ENCODE measurements around the gene ATP2B2.

ATP2B2 gene

DNA sequence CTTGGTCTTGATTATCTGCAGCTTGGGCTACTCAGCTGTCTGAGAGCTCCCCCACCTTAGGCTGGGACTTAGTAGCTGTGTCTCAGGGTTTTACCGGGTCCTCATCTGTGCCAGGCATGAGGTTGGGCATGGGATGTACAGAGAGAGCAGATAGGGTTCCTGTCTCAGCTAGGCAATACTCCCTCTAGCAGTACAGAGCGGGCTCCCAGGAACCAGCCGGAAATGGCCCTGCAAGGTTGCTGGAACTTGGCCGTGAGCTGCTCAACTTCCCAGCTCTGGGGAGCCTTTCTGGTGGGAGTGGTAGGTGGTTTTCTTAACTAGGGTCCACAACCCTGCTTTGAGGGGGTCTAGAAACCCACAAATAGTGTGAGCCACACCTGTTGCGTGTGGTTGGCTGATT, 58.3 kb downstream of the ATP2B2 start:
- DNase-seq = no peak

DNA sequence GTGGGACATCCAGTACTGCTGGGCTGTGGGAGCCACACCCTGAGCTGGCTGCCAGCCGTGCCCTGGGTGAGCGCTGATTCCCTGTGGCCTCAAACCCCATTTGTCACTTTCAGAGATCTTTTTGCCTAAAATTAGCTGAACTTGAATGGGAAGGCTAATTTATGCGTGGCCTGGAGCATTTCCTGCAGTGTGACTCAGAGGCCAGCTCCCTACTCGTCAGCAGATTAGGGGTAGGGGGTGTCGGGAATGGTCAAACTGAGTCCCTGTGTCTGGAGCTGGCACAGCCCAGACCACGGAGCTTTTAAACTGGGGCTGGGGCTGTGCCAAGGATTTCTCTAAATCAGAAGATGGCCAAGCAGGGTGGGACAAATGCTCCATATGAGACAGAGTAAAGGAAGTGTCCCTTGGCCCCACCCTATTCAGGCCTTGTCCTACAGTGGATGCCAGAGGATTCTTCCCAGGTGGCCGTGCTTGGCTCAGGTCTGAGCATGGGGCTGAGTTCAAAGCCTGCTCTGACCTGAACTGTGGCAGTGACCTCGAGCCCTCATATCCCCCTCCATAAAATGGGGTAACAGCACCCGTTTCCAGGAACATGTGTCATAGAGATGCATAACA, 59.7 kb downstream of the ATP2B2 start:
- DNase-seq = no peak

DNA sequence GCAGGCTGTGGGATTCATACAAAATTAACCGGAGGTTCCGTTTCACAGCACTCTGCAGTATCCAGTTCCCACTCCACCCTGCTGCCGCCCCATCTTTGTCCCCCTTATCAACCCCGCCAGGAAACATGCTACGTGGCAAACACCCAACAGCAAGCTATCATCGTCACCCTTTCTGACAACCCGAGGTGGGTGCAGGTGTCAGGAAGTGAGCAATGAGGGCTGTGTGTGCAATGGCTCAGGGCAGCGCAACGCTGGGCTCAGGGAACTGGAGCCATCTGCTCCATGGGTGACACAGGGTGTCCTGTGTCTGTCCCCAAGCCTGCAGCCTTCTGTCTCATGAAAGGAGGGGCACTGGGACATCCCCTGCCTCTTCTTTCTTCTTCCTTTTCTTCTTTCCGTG, 60.9 kb downstream of the ATP2B2 start:
- no peak for DNase-seq

DNA sequence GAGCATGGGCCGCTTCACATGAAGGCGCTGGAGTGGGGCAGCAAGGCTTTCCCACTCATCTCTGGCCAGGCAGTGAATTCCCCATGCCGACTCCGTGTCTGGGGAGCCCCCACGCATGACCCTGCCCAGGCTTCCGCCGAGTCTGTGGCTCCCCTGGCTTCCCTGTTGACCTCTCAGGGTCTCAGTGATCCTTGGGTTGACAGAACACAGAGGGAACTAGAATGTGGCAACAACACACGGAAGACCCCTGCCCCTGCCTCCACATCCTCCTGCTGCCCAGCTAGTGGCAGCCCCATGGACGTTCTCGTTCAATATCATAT, 61.3 kb downstream of the ATP2B2 start:
- no peak for DNase-seq

DNA sequence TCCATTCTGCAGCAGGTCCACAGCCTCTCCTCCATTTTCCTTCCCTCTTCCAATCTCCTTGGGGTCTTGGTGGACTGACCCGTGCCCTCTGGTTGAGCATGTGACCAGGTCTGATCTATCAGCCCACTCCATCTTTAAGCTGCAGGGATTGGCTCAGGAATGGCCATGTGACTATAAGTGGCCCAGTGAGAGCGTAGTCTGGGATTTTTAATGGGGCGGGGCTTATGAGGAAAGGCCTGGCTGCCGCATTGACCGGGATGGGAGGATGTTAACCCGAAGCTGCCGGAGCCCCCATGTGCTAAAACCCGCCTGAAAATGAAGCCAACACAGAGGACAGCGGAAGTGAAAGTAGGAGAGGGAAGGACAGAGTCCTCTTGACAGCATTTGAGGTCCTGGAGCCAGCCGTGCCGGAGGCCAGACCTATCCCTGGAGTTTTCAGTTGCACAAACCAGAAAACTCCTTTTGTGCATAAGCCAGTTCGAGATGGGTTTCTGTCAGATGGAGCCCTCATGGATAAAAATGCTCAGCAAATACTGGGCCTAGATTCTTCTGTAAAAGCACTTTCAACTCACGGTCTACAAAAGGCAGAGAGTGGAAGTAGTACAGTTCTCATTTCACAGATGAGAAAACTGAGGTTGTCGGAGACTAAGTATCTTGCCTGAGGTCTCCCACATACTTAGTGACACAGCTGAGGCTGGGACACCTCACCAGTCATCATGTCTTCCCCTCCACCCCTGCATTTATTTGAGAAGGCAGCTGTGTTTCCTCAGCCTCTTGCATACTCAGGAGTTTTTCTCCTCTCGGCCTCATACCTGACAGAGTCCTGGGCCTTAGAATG, 61.9 kb downstream of the ATP2B2 start:
- no peak for DNase-seq

DNA sequence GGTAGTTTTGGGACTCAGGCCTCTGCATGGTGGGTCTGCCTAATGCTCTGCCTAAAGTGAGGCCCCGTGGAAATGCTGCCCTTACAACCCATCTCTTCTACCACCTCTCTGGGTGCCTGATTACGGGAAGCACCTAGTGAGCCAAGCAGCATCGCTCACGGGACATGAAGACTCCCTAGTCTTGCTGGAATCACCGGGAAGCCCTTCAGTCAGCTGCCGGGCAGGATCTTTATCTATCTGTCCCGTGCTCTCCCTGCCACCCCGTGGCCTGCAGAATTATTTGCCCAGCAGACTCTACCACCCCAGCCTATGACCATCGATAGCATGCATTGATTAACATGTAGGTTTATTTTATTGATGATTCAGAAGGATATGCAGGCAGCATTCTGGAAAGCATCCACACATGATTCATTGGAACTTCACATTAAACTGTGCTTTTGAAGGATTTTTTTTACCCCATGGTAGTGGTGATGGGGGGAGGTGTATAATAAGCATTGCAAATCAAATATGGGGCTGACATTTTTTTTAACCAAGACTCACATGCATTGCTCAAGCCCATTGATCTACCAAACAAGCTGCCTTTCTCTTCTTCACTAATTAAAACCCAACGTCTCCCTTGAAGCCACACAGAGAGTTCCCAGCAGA, 63.1 kb downstream of the ATP2B2 start:
- no peak for DNase-seq

DNA sequence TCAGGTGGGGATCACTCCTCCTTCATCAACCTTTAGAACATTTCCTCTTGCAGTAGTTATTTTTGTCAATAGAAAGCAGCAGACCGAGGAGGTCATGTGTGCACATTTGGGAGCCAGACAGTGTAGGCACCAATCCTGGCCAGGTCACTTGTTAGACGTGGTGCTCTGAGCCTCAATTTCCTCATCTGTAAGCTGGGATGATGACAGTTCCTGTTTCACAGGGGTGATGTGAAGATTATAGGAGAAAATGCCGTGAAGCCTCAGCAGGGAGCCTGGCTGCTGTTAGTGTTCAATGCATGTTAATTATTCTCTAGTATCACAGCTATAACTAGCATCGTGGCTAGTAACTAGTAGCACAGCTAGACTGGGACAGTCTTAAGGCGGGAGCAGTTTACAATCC, 64.7 kb downstream of the ATP2B2 start:
- no peak for DNase-seq

DNA sequence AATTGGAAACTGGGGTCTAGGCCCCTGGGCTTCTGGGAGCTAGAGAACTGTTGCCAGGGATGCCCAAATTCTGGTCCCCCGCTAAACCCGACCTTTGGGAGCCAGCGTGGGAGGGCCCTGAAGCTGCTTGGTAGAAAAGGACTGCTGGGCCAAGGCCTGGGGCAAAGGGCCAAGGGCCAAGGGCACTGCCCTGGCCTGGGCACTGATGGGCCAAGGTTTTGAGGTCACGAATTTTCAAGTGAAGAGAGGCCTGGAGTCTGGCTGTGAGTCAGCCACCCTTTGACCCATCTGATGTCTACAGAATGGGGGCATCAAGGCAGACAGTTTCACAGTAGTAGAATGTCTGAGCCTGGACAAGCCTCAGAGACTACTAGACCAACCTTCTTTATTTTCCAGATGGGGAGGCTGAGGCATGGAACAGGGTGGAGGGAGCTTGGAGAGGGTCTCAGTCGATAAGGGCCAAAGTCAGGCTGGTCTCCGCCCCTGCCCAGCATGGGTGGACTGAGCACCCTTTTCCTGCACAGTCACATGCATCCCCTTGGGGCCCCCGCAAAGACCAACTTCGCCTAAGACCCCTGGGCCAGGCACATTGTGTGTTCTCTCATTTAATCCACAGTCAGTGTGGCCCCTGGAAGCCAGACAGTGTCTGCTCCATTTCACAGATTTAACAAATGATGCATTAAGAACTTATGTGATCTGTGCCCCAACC, 66.3 kb downstream of the ATP2B2 start:
- no peak for DNase-seq

DNA sequence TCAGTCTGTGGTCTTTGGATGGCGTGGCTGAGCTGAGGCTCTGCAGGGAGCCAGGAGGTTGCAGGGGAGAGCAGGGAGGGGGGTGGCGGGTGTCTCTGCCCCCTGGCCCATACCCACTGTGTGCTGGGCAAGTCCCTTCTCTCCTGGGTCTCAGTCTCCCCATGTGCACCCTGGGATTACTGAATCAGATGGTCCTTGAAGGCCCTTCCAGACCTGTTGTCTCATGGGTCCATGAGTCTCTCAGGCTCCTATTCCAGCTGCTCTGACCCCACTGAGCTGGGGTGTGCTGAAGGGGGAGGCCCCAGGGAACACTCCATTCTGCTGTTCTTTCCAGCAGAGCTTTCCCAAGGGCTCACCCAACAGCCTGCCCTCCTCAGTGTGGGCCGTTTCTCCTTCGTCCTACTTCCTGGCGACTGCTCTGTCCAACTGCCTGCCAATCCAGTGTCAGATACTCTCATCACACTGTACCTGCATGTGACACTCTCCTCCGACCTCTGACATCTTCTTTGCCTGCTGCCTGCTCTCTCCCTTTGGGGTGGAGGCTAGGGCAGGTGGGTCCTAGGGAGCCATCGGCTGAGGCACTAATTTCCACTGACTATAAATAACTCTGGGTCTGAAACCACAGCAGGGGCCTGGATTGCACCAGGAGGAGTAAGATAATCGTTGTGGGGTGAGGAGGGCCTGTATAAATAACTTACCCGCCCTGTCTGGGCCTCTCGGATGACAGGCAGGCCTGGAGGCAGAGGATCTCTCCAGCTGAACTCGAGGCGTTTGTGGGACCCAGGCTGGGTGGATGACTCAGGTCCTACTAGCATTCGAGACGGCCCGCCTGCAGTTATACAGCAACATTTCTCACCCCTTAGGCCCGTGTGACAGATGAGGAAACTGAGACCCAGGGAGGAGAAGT, 67.1 kb downstream of the ATP2B2 start:
- no peak for DNase-seq

DNA sequence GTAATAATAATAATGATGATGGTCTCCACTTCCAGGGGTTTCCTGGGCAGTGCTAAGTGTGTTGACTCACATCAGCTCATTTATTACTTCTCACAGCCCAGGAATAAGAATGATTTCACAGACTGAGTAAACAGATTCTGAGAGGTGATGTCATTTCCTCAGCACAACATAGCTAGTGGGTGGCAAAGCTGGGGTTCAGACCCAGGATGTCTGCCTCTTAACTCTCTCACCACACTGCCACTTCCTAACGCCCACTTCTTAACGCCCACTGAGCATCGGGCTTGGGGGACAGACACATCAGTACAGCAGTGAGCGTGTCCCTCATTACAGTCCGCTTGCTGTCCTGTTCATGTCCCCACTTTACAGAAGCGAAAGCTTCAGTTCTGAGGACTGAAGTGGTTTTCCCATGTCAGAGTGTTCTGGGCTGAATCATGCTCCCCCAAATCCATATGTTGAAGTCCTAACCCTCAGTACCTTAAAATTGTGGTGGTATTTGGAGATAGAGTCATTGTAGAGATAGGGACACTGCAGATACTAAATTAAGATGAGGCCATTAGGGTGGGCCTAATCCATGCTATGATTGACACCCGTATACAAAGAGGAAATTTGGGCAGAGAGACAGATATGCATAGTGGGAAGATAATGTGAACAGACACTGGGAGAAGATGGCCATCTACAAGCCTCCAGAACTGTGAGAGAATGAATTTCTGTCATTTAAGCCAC, 68.0 kb downstream of the ATP2B2 start:
- no peak for DNase-seq

DNA sequence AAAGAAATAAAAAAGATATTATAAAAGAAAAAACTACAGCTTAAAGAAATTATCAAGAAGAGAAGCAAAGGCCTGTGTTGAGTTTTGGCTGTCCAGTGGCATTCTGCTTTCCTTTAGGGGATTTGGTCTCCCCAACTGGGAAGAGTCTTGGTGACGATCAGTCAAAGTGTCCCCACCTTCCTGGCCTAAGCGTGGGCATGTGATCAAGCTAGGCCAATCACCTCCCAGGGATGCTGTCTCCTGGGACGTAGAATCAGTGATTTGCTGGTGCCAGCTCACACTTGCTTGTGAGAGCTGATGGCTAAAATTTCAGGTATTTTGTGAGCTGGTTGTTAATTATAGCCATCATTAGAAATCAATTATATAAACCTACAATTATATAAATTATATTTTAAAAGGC, 69.5 kb downstream of the ATP2B2 start:
- no peak for DNase-seq

DNA sequence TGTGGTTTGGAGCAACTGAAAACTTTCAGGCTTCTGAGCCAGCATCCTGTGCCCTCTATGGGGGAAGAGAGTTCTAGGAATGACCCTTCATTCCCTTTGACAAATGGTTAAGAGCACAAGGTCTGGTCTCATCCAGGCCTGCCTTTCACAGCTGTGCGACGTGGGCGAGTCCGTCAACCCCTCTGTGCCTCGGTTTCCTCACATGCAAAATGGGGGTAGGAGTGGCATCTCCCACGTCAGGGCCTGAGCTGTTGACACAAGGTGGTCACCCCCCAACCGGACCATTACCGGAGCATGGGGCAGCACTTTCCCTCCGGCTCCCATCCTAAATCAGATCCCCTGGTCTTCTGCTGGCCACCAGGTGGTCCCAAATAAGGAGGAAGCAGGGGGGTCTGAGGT, 70.4 kb downstream of the ATP2B2 start:
- DNase-seq = no peak

DNA sequence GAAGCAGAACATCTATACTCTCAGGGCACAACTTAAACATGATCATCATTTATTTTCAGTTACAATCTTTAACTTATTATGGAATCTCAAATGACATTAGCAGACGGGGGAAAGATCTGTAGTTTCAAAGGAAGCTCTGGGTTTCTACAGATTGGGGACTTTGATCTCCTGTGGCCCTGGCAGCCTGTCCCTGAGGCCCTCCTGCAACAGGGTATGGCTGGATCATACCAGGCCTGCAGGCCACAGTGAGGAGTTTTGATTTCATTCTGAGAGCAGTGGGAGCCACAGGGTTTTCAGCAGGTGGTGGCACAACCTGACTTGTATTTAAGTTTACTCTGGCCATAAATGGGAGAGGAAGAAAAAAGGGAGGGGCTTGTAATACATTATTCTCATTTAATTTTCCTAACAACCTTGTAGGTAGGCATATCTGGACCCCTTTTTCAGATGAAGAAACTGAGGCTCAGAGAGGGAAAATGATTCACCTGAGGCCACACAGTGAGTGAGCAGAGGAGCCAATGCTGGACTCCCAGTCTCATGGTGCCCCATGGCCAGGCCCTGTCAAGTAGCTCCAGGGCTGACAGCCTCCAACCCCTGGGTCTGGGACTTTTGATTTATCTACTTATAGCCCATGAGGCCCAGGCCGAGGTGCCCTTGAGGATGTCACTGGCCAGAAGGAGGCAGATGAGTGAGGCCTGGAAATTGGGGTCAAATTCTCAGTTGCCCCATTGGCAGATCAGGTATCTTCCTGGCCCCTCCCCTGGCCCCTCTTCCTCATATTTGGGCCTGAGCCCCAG, 71.0 kb downstream of the ATP2B2 start:
- DNase-seq = no peak

DNA sequence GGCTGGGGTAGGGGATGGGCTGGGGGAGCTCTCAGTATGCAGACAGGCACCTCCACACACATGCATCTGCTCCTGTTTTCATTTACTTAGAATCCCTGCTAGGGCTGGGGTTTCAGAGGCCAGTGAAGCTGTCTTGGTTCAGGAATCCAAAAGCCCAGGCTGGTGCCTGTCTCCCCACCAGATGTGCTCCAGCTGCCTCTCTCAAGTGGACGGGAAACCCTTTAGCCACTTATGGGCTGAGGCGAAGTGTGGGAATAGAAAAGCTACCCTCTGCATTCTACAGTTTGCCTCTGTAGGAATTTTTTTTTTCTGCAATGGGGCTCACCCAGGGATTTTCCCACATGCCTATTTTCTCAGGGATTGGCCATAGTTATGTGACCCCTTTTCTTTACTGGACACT, 72.5 kb downstream of the ATP2B2 start:
- no peak for DNase-seq

DNA sequence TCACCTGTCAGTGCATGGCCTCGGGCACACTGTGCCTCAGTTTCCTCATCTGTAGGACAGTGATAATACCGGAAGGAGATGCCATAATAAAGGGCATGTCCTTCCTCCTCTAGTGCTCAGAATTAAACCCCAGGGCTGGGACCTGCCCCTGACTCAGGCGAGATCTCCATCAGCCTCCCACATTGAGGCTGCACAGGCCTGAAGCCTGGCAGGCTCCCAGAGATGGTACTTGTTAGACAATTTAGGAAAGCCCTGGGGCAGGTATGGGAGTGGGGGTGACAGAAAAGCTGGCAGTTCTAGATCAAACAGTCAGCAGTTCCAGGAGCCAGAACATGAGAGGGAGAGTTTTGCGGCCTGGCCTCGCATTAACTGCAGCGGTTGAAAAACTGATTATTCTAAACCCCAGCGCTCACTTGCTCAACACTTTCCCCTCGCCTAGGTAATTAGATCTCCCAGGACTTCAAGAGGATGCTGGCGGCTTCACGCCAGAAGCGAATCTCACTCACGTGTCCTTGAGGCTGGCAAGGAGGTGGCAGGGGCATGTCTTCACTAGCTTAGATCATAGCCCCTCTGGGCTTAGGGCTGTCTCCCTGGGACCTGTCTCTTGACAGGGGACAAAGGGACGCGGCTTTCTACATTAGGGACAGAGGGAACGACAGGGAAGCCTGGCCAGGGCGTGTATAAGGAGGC, 73.1 kb downstream of the ATP2B2 start:
- DNase-seq = peak; percentile 74

DNA sequence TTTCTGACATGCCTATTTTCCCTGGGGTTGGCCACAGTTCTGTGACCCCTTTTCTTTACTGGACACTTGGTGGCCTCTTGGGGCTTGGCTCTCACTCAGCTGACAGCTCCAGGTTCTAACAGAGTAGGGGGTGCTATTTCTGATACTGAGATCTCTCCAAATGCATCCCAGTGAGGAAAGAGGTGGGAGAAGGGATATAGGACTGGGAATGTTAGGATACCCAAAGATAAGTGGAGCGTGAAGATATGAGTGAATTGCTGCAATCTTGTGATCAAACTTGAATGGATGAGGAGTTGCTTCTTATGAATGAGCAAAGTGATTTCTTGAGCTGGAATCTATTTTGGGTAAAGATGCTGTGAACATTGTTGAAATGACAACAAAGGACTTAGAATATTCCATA, 74.6 kb downstream of the ATP2B2 start:
- no peak for DNase-seq

DNA sequence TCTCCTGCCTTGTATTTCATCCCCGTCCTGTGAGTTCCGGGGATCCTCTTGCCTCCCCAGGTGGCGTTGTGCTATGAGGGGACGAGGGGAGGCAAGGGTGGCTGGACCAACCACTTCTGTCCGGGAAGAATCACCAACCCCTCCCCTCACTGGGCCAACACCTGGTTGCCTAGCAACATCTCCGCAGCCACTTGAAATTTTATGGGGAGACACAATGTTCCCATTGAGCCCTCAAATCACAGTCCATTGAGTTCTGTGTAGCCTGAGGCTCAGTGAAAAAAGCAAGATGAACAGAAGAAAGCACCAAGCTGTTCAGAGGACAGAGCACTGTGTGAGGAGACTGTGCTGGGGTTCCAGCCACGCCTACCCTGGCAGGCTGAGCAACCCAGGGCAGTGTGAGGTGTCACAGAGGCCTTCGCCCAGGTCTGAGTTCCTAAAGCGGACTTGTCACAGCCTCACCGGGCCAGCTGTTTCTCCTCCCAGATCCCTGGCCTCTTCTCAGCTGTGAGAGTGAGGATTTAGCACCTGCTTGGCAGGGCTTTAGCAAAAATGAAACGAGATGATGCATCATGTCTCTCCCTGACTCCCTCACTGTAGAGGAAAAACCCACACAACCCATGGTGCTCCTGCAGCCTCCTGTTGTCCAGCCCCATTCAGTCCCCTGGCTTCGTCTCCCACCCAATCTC, 76.8 kb downstream of the ATP2B2 start:
- DNase-seq = peak; percentile 32

DNA sequence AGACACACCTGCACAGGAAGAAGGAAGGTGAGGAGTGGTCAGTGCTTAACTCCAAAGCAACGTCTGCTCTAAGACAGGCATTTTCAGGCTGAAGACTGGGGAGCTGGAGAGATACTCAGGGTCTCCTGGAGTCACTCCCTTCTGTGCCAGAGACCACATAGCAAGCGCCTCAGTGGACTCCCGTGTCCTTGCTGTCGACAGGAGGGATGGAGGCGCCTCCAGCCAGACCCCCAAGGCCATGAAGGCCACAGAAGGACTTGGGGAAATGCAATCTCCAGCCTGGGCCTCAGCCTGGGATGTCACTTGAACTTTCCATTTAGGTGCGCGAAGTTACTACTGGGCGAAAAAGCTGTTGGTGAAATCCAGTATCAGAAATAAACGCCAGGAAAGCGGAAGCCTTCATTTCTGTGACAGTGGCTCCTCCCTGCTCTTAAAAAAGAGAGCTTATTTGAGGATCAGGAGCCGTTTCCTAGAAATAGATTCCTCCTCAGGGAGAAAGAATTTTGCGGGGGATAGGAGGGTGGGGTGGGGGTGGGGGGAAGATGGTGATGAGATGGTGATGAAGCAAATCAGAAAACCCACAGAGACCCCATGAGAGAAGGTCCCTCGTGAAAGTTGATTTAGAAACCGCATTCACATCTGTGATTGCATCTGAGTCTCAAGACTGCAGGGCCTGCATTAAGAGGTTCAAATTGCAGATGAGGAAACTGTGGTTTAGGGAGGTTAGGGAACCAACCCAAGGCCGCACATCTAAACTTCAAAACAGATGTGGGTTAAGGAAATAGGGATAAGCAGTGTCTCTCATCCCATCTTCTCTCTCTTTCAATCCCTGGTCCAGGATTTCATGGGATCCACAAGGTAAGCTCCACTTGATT, 78.8 kb downstream of the ATP2B2 start:
- no peak for DNase-seq
